Liver (tissue), 9 donors: ENCODE data around the gene CPLX1. TPM values are rescaled to one million over a fixed set of nuclear protein-coding genes. Genes with fewer than 3 reads are reported as not detected.

Source experiments
- DNase-seq: peaks from one replicate; pipeline ENCODE4 v3.0.0-alpha.2; 2017; ENCODE audit warnings: low spot score
- H3K27ac ChIP-seq, 2 donors: one replicate each; pipeline ENCODE4 v1.7.0; 2013; ENCODE audit warnings: inconsistent platforms in 2 of 2, low read length in 2 of 2, control low read depth in 1 of 2, low read depth in 1 of 2, mild to moderate bottlenecking in 1 of 2
- H3K27me3 ChIP-seq, 4 donors: one replicate each; pipeline versions ENCODE4 v1.6.1 to v1.7.0; 2013; ENCODE audit warnings: low read length in 3 of 4, inconsistent platforms in 1 of 4, mild to moderate bottlenecking in 1 of 4, moderate library complexity in 1 of 4; ENCODE audit not compliant: control insufficient read depth in 4 of 4, insufficient read depth in 4 of 4
- H3K36me3 ChIP-seq, 4 donors: one replicate each; pipeline versions ENCODE4 v1.6.1 to v1.7.0; 2013; ENCODE audit warnings: low read length in 3 of 4, mild to moderate bottlenecking in 3 of 4, low read depth in 1 of 4, moderate library complexity in 1 of 4; ENCODE audit not compliant: control insufficient read depth in 4 of 4, insufficient read depth in 3 of 4
- H3K4me1 ChIP-seq, 4 donors: one replicate each; pipeline versions ENCODE4 v1.6.1 to v1.7.0; 2013; ENCODE audit warnings: low read length in 3 of 4, mild to moderate bottlenecking in 3 of 4, moderate library complexity in 1 of 4; ENCODE audit not compliant: control insufficient read depth in 4 of 4, insufficient read depth in 4 of 4
- H3K4me3 ChIP-seq, 3 donors: one replicate each; pipeline versions ENCODE4 v1.6.1 to v1.7.0; 2013; ENCODE audit warnings: low read length in 3 of 3, control low read depth in 1 of 3, low read depth in 1 of 3, mild to moderate bottlenecking in 1 of 3
- H3K9ac ChIP-seq, 2 donors: one replicate each; pipeline ENCODE4 v1.7.0; 2013; ENCODE audit warnings: low read length in 2 of 2, mild to moderate bottlenecking in 2 of 2, moderate library complexity in 2 of 2, control low read depth in 1 of 2, low read depth in 1 of 2
- H3K9me3 ChIP-seq, 4 donors: one replicate each; pipeline versions ENCODE4 v1.6.1 to v1.7.0; 2013; ENCODE audit warnings: low read length in 3 of 4; ENCODE audit not compliant: control insufficient read depth in 4 of 4
- ATF3 ChIP-seq: IDR thresholded peaks from 2 replicates; pipeline ENCODE4 v1.6.1; 2016; ENCODE audit warnings: antibody characterized with exemption
- CTCF ChIP-seq: fragments of 150-350 bp; IDR thresholded peaks from 2 replicates; pipeline ENCODE4 v1.5.1; 2017; ENCODE audit warnings: improper control_type of control experiment, low read depth, low read length; ENCODE audit not compliant: missing input control
- EGR1 ChIP-seq, 2 donors: IDR thresholded peaks; 2 replicates each; pipeline ENCODE4 v1.6.1; 2016 to 2018; ENCODE audit warnings: antibody characterized with exemption in 2 of 2, low read depth in 2 of 2
- FOXA1 ChIP-seq: IDR thresholded peaks from 2 replicates; pipeline ENCODE4 v1.6.1; 2016; ENCODE audit warnings: antibody characterized with exemption
- FOXA2 ChIP-seq: IDR thresholded peaks from 2 replicates; pipeline ENCODE4 v1.6.1; 2016; ENCODE audit warnings: antibody characterized with exemption
- GABPA ChIP-seq, 2 donors: IDR thresholded peaks in 1 of 2; conservative IDR thresholded peaks in 1 of 2; 2 replicates each; pipeline ENCODE4 v1.6.1; 2016; ENCODE audit warnings: antibody characterized with exemption in 2 of 2, mild to moderate bottlenecking in 1 of 2, moderate library complexity in 1 of 2
- HNF4A ChIP-seq, 2 donors: conservative IDR thresholded peaks; 2 replicates each; pipeline ENCODE4 v1.6.1; 2016; ENCODE audit warnings: antibody characterized with exemption in 2 of 2, mild to moderate bottlenecking in 2 of 2
- HNF4G ChIP-seq: IDR thresholded peaks from 2 replicates; pipeline ENCODE4 v1.6.1; 2016; ENCODE audit warnings: antibody characterized with exemption
- JUND ChIP-seq, 2 donors: IDR thresholded peaks; 2 replicates each; pipeline ENCODE4 v1.6.1; 2016; ENCODE audit warnings: antibody characterized with exemption in 2 of 2
- MAX ChIP-seq: IDR thresholded peaks from 2 replicates; pipeline ENCODE4 v1.6.1; 2016; ENCODE audit warnings: antibody characterized with exemption
- NR2F2 ChIP-seq: IDR thresholded peaks from 2 replicates; pipeline ENCODE4 v1.6.1; 2016; ENCODE audit warnings: antibody characterized with exemption
- RAD21 ChIP-seq, 2 donors: IDR thresholded peaks; 2 replicates each; pipeline ENCODE4 v1.6.1; 2016; ENCODE audit warnings: antibody characterized with exemption in 2 of 2, mild to moderate bottlenecking in 2 of 2
- REST ChIP-seq: IDR thresholded peaks from 2 replicates; pipeline ENCODE4 v1.6.1; 2016; ENCODE audit warnings: antibody characterized with exemption, mild to moderate bottlenecking
- RXRA ChIP-seq, 2 donors: IDR thresholded peaks; 2 replicates each; pipeline ENCODE4 v1.6.1; 2017 to 2018; ENCODE audit warnings: antibody characterized with exemption in 2 of 2, mild to moderate bottlenecking in 1 of 2
- SP1 ChIP-seq: IDR thresholded peaks from 2 replicates; pipeline ENCODE4 v1.6.1; 2018; ENCODE audit warnings: antibody characterized with exemption, mild to moderate bottlenecking
- TAF1 ChIP-seq: conservative IDR thresholded peaks from 2 replicates; pipeline ENCODE4 v1.6.1; 2016; ENCODE audit warnings: antibody characterized with exemption, mild to moderate bottlenecking
- YY1 ChIP-seq: IDR thresholded peaks from 2 replicates; pipeline ENCODE4 v1.6.1; 2016; ENCODE audit warnings: antibody characterized with exemption, mild to moderate bottlenecking
- ZBTB33 ChIP-seq: IDR thresholded peaks from 2 replicates; pipeline ENCODE4 v1.6.1; 2016; ENCODE audit warnings: antibody characterized with exemption
- WGBS: extraction: QIAGEN DNeasy Blood & Tissue Kit; methylation state at CpG from one replicate; pipeline ENCODE4 v1.1.7; 2013; 5-methylcytosine and 5-hydroxymethylcytosine counted together
- polyA plus RNA-seq, 2 donors: library from polyadenylated mRNA; stranded (reverse) in 1 of 2; unstranded in 1 of 2; fragments of 200-250 nt in 1 of 2; fragments of >200 nt in 1 of 2; fragmentation: Nextera tagmentation in 1 of 2; extraction: Ambion mirVana in 1 of 2; gene quantifications; one replicate each; pipeline versions ENCODE4 v1.2.1 to v1.2.3, GENCODE V29; 2013 to 2015
- total RNA-seq, 2 donors: library from RNA; depleted of rRNA; stranded (reverse); fragments of >200 nt; gene quantifications; one replicate each; pipeline ENCODE4 v1.2.3, GENCODE V29; 2014
- donor health status: healthy.
- donor health status: healthy.
- donor health status: healthy.
- donor health status: healthy.
- donor health status: healthy.

Gene CPLX1
- total and polyA plus RNA-seq, 4 donors: 0.14 to 2.8 (median 0.80) TPM

- Histone ChIP-seq H3K4me3 (no peak overlapping the region), H3K36me3 (no peaks in the 10 kb centered on the region), H3K4me1 (no peaks in the 10 kb centered on the region), H3K9ac (no peak overlapping the region), H3K27ac (no peak overlapping the region), H3K27me3 (no peaks in the 10 kb centered on the region), H3K9me3 (no peaks in the 10 kb centered on the region)
- WGBS: 82% methylated on average over 44 of the region's 44 CpGs
- no peak for TF ChIP-seq RXRA (IDR thresholded peaks at IDR 0.05)
- peak; percentile 47 for TF ChIP-seq YY1
- DNase-seq: no peak
Measured at GRCh38 chr4:804804-805203, 21.1 kb downstream of the CPLX1 start.

- DNase-seq: no peak
- TF ChIP-seq YY1 (no peak), HNF4G (no peak), CTCF (no peak), JUND (IDR thresholded peaks at IDR 0.05) (no peak), FOXA1 (no peak), TAF1 (no peak), ATF3 (no peak), NR2F2 (no peak), EGR1 (IDR thresholded peaks at IDR 0.05; ENCODE audit: low read depth in 2 of 2) (no peak), RXRA (IDR thresholded peaks at IDR 0.05) (no peak), SP1 (no peak), FOXA2 (no peak), GABPA (IDR thresholded peaks at IDR 0.05 in 1 of 2, conservative IDR thresholded peaks at IDR 0.05 in 1 of 2) (no peak), ZBTB33 (no peak), RAD21 (IDR thresholded peaks at IDR 0.05) (no peak), HNF4A (conservative IDR thresholded peaks at IDR 0.05) (no peak), REST (no peak), MAX (no peak)
Measured at GRCh38 chr4:803884-804283, 22.0 kb downstream of the CPLX1 start.

More at GRCh38 chr4:803884-804283, 22.0 kb downstream of the CPLX1 start:
- Histone ChIP-seq H3K27ac (no peak overlapping the region), H3K9me3 (no peaks in the 10 kb centered on the region), H3K9ac (no peak overlapping the region), H3K36me3 (no peaks in the 10 kb centered on the region), H3K27me3 (no peaks in the 10 kb centered on the region), H3K4me1 (no peaks in the 10 kb centered on the region), H3K4me3 (no peak overlapping the region)
- 95% methylated on average over 13 of the region's 13 CpGs for WGBS
